COLO668 (cell line): ENCODE data around the gene SEMA5A.

Source experiments
- DNase-seq: peaks from one replicate; lab custom pipeline; 2025; ENCODE audit not compliant: unreplicated experiment; lab: John Stamatoyannopoulos, UW

The SEMA5A gene

GRCh38 chr5:9297134-9297533 is 248.7 kb downstream of the SEMA5A start:
- DNase-seq = no peak

GRCh38 chr5:9295466-9295801 is 250.4 kb downstream of the SEMA5A start:
- no peak for DNase-seq

- no peak for DNase-seq
These were observed 250.9 kb downstream of the SEMA5A start for GRCh38 chr5:9294793-9295465.

- DNase-seq = no peak
These were observed 257.6 kb downstream of the SEMA5A start for GRCh38 chr5:9288234-9288633.

GRCh38 chr5:9284781-9285307 is 261.0 kb downstream of the SEMA5A start:
- no peak for DNase-seq

- DNase-seq = no peak
These were observed 261.6 kb downstream of the SEMA5A start for GRCh38 chr5:9284272-9284671.

- no peak for DNase-seq
These were observed 262.4 kb downstream of the SEMA5A start for GRCh38 chr5:9283473-9283872.

GRCh38 chr5:9283021-9283420 is 262.9 kb downstream of the SEMA5A start:
- no peak for DNase-seq

GRCh38 chr5:9282211-9282610 is 263.7 kb downstream of the SEMA5A start:
- DNase-seq = no peak

GRCh38 chr5:9279774-9280173 is 266.1 kb downstream of the SEMA5A start:
- no peak for DNase-seq

- DNase-seq = no peak
These were observed 266.8 kb downstream of the SEMA5A start for GRCh38 chr5:9278921-9279603.

GRCh38 chr5:9269014-9269413 is 276.9 kb downstream of the SEMA5A start:
- no peak for DNase-seq

GRCh38 chr5:9268226-9268625 is 277.6 kb downstream of the SEMA5A start:
- no peak for DNase-seq

GRCh38 chr5:9265441-9266287 is 280.2 kb downstream of the SEMA5A start:
- no peak for DNase-seq

GRCh38 chr5:9264301-9264700 is 281.6 kb downstream of the SEMA5A start:
- DNase-seq = no peak

- DNase-seq = no peak
These were observed 282.2 kb downstream of the SEMA5A start for GRCh38 chr5:9263656-9264055.

- no peak for DNase-seq
These were observed 294.4 kb downstream of the SEMA5A start for GRCh38 chr5:9251379-9251980.

- no peak for DNase-seq
These were observed 296.6 kb downstream of the SEMA5A start for GRCh38 chr5:9249231-9249630.

- no peak for DNase-seq
These were observed 300.8 kb downstream of the SEMA5A start for GRCh38 chr5:9245071-9245470.

GRCh38 chr5:9244417-9244816 is 301.5 kb downstream of the SEMA5A start:
- no peak for DNase-seq
